GM19328 (cell line): ENCODE measurements around the gene TRABD2A.
A peak's percentile ranks its signal among the peaks of the same experiment; 100 is the strongest.
"Not testable (repeated sequence)": the region's sequence is repeated elsewhere in the genome, so short reads cannot be mapped to it uniquely, and the experiment has no call there.

Source experiments
- ATAC-seq: cut with Tn5 transposase; IDR thresholded peaks from one replicate; pipeline ENCODE4 v1.9.1; 2021; ENCODE audit warnings: mild to moderate bottlenecking, moderate library complexity; ENCODE audit not compliant: unreplicated experiment

The TRABD2A gene

GRCh38 chr2:84785950-84786349 lies 94.9 kb downstream of the TRABD2A start:
- no peak for ATAC-seq

GRCh38 chr2:84782717-84783442 lies 98.0 kb downstream of the TRABD2A start:
- no peak for ATAC-seq

GRCh38 chr2:84781942-84782716 lies 98.8 kb downstream of the TRABD2A start:
- peak; percentile 94 for ATAC-seq

GRCh38 chr2:84779781-84780180 lies 101.1 kb downstream of the TRABD2A start:
- no peak for ATAC-seq

GRCh38 chr2:84778911-84779690 lies 101.8 kb downstream of the TRABD2A start:
- no peak for ATAC-seq

GRCh38 chr2:84776011-84776410 lies 104.9 kb downstream of the TRABD2A start:
- ATAC-seq = no peak

- ATAC-seq = not testable (repeated sequence)
Observed at GRCh38 chr2:84773562-84773961, 107.3 kb downstream of the TRABD2A start.
